ENCODE data around the gene ZCWPW1.

DNA sequence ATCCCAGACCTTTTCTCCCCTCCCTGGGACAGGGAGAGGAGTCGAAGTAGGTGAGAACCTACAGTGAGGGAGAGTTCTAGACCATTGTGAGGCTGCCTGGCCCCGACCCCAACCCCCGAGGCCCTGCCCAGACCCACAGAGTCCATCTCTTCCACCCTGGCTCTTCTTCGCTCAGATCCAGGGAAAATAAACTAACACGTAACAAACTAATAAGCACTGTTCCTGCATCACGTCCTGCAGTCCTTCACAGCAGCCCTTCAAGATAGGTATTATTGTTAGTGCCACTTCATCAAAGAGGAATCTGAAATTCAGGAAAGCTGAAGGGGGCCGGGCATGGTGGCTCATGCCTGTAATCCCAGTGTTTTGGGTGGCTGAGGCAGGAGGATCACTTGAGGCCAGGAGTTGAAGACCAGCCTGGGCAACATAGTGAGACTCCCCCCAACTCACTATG, 35.7 kb upstream of the ZCWPW1 start, which contains the start of gene SPACDR:
- TF ChIP-seq, protein P1, sequence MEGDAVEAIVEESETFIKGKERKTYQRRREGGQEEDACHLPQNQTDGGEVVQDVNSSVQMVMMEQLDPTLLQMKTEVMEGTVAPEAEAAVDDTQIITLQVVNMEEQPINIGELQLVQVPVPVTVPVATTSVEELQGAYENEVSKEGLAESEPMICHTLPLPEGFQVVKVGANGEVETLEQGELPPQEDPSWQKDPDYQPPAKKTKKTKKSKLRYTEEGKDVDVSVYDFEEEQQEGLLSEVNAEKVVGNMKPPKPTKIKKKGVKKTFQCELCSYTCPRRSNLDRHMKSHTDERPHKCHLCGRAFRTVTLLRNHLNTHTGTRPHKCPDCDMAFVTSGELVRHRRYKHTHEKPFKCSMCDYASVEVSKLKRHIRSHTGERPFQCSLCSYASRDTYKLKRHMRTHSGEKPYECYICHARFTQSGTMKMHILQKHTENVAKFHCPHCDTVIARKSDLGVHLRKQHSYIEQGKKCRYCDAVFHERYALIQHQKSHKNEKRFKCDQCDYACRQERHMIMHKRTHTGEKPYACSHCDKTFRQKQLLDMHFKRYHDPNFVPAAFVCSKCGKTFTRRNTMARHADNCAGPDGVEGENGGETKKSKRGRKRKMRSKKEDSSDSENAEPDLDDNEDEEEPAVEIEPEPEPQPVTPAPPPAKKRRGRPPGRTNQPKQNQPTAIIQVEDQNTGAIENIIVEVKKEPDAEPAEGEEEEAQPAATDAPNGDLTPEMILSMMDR (conservative IDR thresholded peaks at IDR 0.05), result no peak
- TF ChIP-seq EZH2 (IDR thresholded peaks at IDR 0.05; ENCODE audit: low read depth), result no peak
